ENCODE results near the gene ALDH18A1. TPM values are rescaled to one million over a fixed set of nuclear protein-coding genes. Genes with fewer than 3 reads are reported as not detected.

Gene ALDH18A1
- total and polyA plus RNA-seq, 2 donors (not counting 1 experiment from before 2014, with no cell fraction given), result 12.4 to 27.6 TPM

- DNase-seq, result no peak
- H3K4me1 ChIP-seq (ENCODE audit: control insufficient read depth in 2 of 2, insufficient read depth in 2 of 2, low read length in 2 of 2), result peaks cover 6 to 13% of the 10 kb centered on the region in 2 donors
- H3K27me3 ChIP-seq (replicated peaks in 1 of 4; ENCODE audit: control extremely low read depth in 1 of 4, control insufficient read depth in 3 of 4, insufficient read depth in 4 of 4, low read length in 3 of 4), result no peaks in the 10 kb centered on the region
- H3K4me3 ChIP-seq (ENCODE audit: control extremely low read depth in 1 of 5, extremely low read depth in 1 of 5, insufficient read depth in 1 of 5, low read depth in 2 of 5, low read length in 4 of 5), result no peak overlapping the region
- TF ChIP-seq CTCF (IDR thresholded peaks at IDR 0.05) (no peak), EZH2 (IDR thresholded peaks at IDR 0.05; ENCODE audit: borderline replicate concordance, insufficient read depth, low read depth, low read length, poor library complexity, severe bottlenecking) (no peak)
- ChIA-PET POLR2A (no interaction called here), CTCF (interaction anchor here (1.7 kb wide), 1 partner anchor 33 kb away, joined by 5 read pairs; the partner anchor contains the start of gene TCTN3)
- H4K20me1 ChIP-seq (ENCODE audit: control insufficient read depth, insufficient read depth, low read length, poor library complexity, severe bottlenecking), result no peaks in the 10 kb centered on the region
- H3K36me3 ChIP-seq (replicated peaks in 1 of 2; ENCODE audit: control extremely low read depth in 1 of 2, control insufficient read depth in 1 of 2, extremely low read depth in 1 of 2, insufficient read depth in 2 of 2, low read length in 1 of 2), result peaks cover 1 to 5% of the 10 kb centered on the region in 2 experiments
- H3K27ac ChIP-seq (ENCODE audit: low read length in 2 of 2), result no peak overlapping the region
- ATAC-seq (ENCODE audit: low read depth), result no peak
- H3K79me2 ChIP-seq (ENCODE audit: control insufficient read depth, insufficient read depth, low read length), result peaks cover 12% of the 10 kb centered on the region
- Mint-ChIP-seq H3K27me3 (no peaks in the 10 kb centered on the region), H3K9me3 (ENCODE audit: insufficient read depth) (no peaks in the 10 kb centered on the region), H3K4me1 (peaks cover 14% of the 10 kb centered on the region), H3K4me3 (no peak overlapping the region), H3K27ac (no peak overlapping the region)
- no peak overlapping the region for H3K9ac ChIP-seq (ENCODE audit: low read length)
- H3K4me2 ChIP-seq (replicated peaks; ENCODE audit: low read depth, low read length, poor library complexity, severe bottlenecking), result no peak overlapping the region
- no peak overlapping the region for H2AFZ ChIP-seq (ENCODE audit: insufficient read depth, low read depth, low read length, poor library complexity, severe bottlenecking)
- no peaks in the 10 kb centered on the region for H3K9me3 ChIP-seq (ENCODE audit: control extremely low read depth in 1 of 3, control insufficient read depth in 2 of 3, insufficient read depth in 1 of 3, low read length in 2 of 3)
- intact Hi-C loops (cut with micrococcal nuclease), result no loop called here
Observed at GRCh38 chr10:95660283-95660682, 3.8 kb upstream of the ALDH18A1 start.

- no peak for DNase-seq
- TF ChIP-seq CTCF (IDR thresholded peaks at IDR 0.05) (no peak), EZH2 (IDR thresholded peaks at IDR 0.05; ENCODE audit: borderline replicate concordance, insufficient read depth, low read depth, low read length, poor library complexity, severe bottlenecking) (no peak)
- peak overlapping the region; percentile 79 for H2AFZ ChIP-seq (ENCODE audit: insufficient read depth, low read depth, low read length, poor library complexity, severe bottlenecking)
- H4K20me1 ChIP-seq (ENCODE audit: control insufficient read depth, insufficient read depth, low read length, poor library complexity, severe bottlenecking), result no peaks in the 10 kb centered on the region
- H3K27ac Mint-ChIP-seq, result peak overlapping the region; percentile 93
- H3K9me3 ChIP-seq (ENCODE audit: control extremely low read depth in 1 of 3, control insufficient read depth in 2 of 3, insufficient read depth in 1 of 3, low read length in 2 of 3), result no peaks in the 10 kb centered on the region
- H3K4me3 Mint-ChIP-seq, result peak overlapping the region; percentile 98
- H3K27ac ChIP-seq (ENCODE audit: low read length in 2 of 2), result no peak overlapping the region
- peak overlapping the region; percentile 85 for H3K4me2 ChIP-seq (replicated peaks; ENCODE audit: low read depth, low read length, poor library complexity, severe bottlenecking)
- peaks cover 14% of the 10 kb centered on the region for H3K79me2 ChIP-seq (ENCODE audit: control insufficient read depth, insufficient read depth, low read length)
- no peaks in the 10 kb centered on the region for H3K27me3 Mint-ChIP-seq
- H3K4me1 Mint-ChIP-seq, result peaks cover 27% of the 10 kb centered on the region
- H3K9me3 Mint-ChIP-seq (ENCODE audit: insufficient read depth), result no peaks in the 10 kb centered on the region
- peak overlapping the region; percentile 71 for H3K9ac ChIP-seq (ENCODE audit: low read length)
- peaks cover 7 to 13% of the 10 kb centered on the region in 2 donors for H3K4me1 ChIP-seq (ENCODE audit: control insufficient read depth in 2 of 2, insufficient read depth in 2 of 2, low read length in 2 of 2)
- ATAC-seq (ENCODE audit: low read depth), result no peak
- H3K27me3 ChIP-seq (replicated peaks in 1 of 4; ENCODE audit: control extremely low read depth in 1 of 4, control insufficient read depth in 3 of 4, insufficient read depth in 4 of 4, low read length in 3 of 4), result no peaks in the 10 kb centered on the region
- intact Hi-C loops (cut with micrococcal nuclease), result loop anchor here (10.0 kb wide), 1 partner anchor 928 kb away; the partner anchor contains the start of gene TM9SF3
- H3K36me3 ChIP-seq (replicated peaks in 1 of 2; ENCODE audit: control extremely low read depth in 1 of 2, control insufficient read depth in 1 of 2, extremely low read depth in 1 of 2, insufficient read depth in 2 of 2, low read length in 1 of 2), result no peaks in the 10 kb centered on the region
- WGBS (ENCODE audit: insufficient coverage), result 100% methylated on average over 1 of the region's 1 CpG
- POLR2A ChIA-PET, result no interaction called here
- CTCF ChIA-PET, result interaction anchor here (1.5 to 2.1 kb wide), 2 partner anchors 185 to 208 kb away, joined by 5 to 8 read pairs; no protein-coding TSS in a partner anchor
- peak overlapping the region in 3 of 5 experiments; percentile 62 to 74 (median 64) for H3K4me3 ChIP-seq (ENCODE audit: control extremely low read depth in 1 of 5, extremely low read depth in 1 of 5, insufficient read depth in 1 of 5, low read depth in 2 of 5, low read length in 4 of 5)
Observed at GRCh38 chr10:95657250-95657649, 739 bp upstream of the ALDH18A1 start.

Measured in B cell (primary cell).